Upper lobe of left lung (tissue), 6 donors: Measurements from ENCODE around the gene CUEDC2. TPM values are rescaled to one million over a fixed set of nuclear protein-coding genes. Genes with fewer than 3 reads are reported as not detected.

Experiments used
- ATAC-seq, 2 donors: fragments of 200-7000 bp; cut with Tn5 transposase; one replicate each; pipeline ENCODE4 v1.9.1; 2022; ENCODE audit warnings: mild to moderate bottlenecking in 2 of 2, moderate library complexity in 2 of 2; ENCODE audit not compliant: low FRiP score in 2 of 2
- DNase-seq, 2 donors: peaks; one replicate each; pipeline ENCODE4 v3.0.0-alpha.2; 2019 to 2020
- H3K27ac ChIP-seq, 4 donors: fragments of 200-600 bp; sonication (generic); one replicate each; pipeline ENCODE4 v1.5.1; 2016 to 2019
- H3K27me3 ChIP-seq, 4 donors: fragments of 200-600 bp; sonication (generic); one replicate each; pipeline ENCODE4 v1.5.1; 2017 to 2019
- H3K36me3 ChIP-seq, 4 donors: fragments of 200-600 bp; sonication (generic); one replicate each; pipeline ENCODE4 v1.5.1; 2016 to 2019
- H3K4me1 ChIP-seq, 4 donors: fragments of 200-600 bp; sonication (generic); one replicate each; pipeline ENCODE4 v1.5.1; 2018 to 2019
- H3K4me3 ChIP-seq, 4 donors: fragments of 200-600 bp; sonication (generic); one replicate each; pipeline ENCODE4 v1.5.1; 2017 to 2019; ENCODE audit warnings: mild to moderate bottlenecking in 2 of 4, moderate library complexity in 1 of 4
- H3K9me3 ChIP-seq, 4 donors: fragments of 200-600 bp; sonication (generic); one replicate each; pipeline ENCODE4 v1.5.1; 2018 to 2019
- EP300 ChIP-seq, 4 donors: sonication (generic); formaldehyde crosslinking; IDR thresholded peaks; one replicate each; pipeline ENCODE4 v1.5.1; 2017; ENCODE audit warnings: antibody characterized with exemption in 4 of 4, control low read depth in 2 of 4
- POLR2A ChIP-seq, 4 donors: fragments of 450-650 bp; IDR thresholded peaks; one replicate each; pipeline ENCODE4 v1.5.1; 2016 to 2017; ENCODE audit warnings: antibody characterized with exemption in 4 of 4, mild to moderate bottlenecking in 2 of 4
- POLR2AphosphoS5 ChIP-seq, 2 donors: sonication (generic); formaldehyde crosslinking; IDR thresholded peaks; one replicate each; pipeline ENCODE4 v1.5.1; 2017; ENCODE audit warnings: antibody characterized with exemption in 2 of 2
- WGBS, 2 donors: methylation state at CpG; one replicate each; pipeline ENCODE4 v1.1.5; 2017 to 2018; 5-methylcytosine and 5-hydroxymethylcytosine counted together
- total RNA-seq, 6 donors: library from RNA; depleted of rRNA in 4 of 6; stranded (reverse); fragments of >200 nt in 4 of 6; gene quantifications; one replicate each; pipeline versions ENCODE4 v1.1.0 to v1.2.1, GENCODE V29; 2016 to 2021
- TF ChIP-seq, protein P1 (sequence below), 6 experiments: fragments of 450-650 bp in 4 of 6; fragments of 200-600 bp in 2 of 6; sonication (generic) in 2 of 6; IDR thresholded peaks; one replicate each; pipeline ENCODE4 v1.5.1; 2016 to 2019; ENCODE audit warnings: antibody characterized with exemption in 6 of 6
- donor health status: DM: no; HTN: no; CAD: no; lungs with moderate emphysema.
- donor health status: DM: no; HTN: yes; CAD: no; lungs with severe emphysema.

The CUEDC2 gene
- total RNA-seq, 6 donors from 2014 or later: 33.1 to 67.1 (median 46.5) TPM

DNA sequence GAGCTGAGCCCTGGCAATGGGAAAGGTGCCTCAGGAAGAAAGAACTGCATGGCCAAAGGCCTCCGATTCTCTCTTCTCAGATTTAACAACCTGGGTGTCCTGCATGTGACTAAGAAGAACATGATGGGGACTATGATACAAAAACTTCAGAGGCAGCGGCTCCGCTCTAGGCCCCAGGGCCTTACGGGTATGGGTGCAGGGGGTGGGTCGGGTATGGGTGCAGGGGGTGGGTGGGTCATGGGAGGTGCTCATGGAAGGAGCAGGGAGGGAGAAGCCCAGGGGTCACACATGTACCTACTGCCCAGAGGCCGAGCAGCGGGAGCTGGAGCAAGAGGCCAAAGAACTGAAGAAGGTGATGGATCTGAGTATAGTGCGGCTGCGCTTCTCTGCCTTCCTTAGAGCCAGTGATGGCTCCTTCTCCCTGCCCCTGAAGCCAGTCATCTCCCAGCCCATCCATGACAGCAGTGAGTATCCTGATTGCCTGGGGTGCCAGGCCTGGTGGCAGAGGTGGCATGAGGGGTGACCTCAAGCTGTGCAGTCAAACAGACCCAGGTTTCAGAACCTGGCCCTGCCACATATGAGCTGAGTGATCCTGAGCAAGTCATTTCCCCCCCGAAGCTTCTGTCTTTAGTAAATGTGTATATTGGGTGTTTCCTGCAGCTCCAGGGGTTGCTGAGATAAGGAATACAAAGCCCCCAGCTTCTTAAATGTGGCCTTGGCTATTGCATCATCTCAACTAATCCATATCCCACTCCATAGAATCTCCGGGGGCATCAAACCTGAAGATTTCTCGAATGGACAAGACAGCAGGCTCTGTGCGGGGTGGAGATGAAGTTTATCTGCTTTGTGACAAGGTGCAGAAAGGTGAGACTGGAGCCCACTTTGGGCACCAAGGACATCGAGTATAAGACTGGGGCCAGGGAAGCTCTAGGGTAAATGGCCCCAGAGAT is 34.9 kb downstream of the CUEDC2 start:
- peaks cover 41 to 63% (median 47%) of the 10 kb centered on the region in 4 donors for H3K4me1 ChIP-seq
- no peaks in the 10 kb centered on the region for H3K9me3 ChIP-seq
- H3K27me3 ChIP-seq: no peaks in the 10 kb centered on the region
- ATAC-seq (no peak), DNase-seq (no peak)
- H3K27ac ChIP-seq: peak overlapping the region in 2 of 4 donors; percentile 94 to 97
- 88 to 92% methylated on average over 14 of the region's 14 CpGs for WGBS, 2 donors
- TF ChIP-seq EP300 (IDR thresholded peaks at IDR 0.05): no peak
- TF ChIP-seq, protein P1, sequence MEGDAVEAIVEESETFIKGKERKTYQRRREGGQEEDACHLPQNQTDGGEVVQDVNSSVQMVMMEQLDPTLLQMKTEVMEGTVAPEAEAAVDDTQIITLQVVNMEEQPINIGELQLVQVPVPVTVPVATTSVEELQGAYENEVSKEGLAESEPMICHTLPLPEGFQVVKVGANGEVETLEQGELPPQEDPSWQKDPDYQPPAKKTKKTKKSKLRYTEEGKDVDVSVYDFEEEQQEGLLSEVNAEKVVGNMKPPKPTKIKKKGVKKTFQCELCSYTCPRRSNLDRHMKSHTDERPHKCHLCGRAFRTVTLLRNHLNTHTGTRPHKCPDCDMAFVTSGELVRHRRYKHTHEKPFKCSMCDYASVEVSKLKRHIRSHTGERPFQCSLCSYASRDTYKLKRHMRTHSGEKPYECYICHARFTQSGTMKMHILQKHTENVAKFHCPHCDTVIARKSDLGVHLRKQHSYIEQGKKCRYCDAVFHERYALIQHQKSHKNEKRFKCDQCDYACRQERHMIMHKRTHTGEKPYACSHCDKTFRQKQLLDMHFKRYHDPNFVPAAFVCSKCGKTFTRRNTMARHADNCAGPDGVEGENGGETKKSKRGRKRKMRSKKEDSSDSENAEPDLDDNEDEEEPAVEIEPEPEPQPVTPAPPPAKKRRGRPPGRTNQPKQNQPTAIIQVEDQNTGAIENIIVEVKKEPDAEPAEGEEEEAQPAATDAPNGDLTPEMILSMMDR (IDR thresholded peaks at IDR 0.05): no peak
- no peak for TF ChIP-seq POLR2AphosphoS5 (IDR thresholded peaks at IDR 0.05)
- no peak for TF ChIP-seq POLR2A (IDR thresholded peaks at IDR 0.05)
- H3K4me3 ChIP-seq: peak overlapping the region in 1 of 4 donors; percentile 61
- peaks cover 10 to 47% (median 41%) of the 10 kb centered on the region in 4 donors for H3K36me3 ChIP-seq

DNA sequence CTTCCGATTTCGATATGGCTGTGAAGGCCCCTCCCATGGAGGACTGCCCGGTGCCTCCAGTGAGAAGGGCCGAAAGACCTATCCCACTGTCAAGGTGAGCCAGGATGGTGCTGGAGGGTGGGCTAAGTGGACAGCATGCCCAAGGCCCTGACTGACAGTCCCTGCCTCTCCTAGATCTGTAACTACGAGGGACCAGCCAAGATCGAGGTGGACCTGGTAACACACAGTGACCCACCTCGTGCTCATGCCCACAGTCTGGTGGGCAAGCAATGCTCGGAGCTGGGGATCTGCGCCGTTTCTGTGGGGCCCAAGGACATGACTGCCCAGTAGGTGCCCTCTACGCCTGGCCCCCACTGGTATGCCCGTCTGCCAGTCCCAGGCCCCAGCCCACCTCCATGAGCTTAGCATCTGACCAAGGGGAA is 35.6 kb downstream of the CUEDC2 start:
- H3K27me3 ChIP-seq: no peaks in the 10 kb centered on the region
- ATAC-seq: no peak
- peak overlapping the region in 2 of 4 donors; percentile 61 to 70 for H3K4me3 ChIP-seq
- WGBS, 2 donors: 77 to 93% methylated on average over 5 to 8 of the region's 12 CpGs
- DNase-seq: no peak
- H3K9me3 ChIP-seq: no peaks in the 10 kb centered on the region
- H3K4me1 ChIP-seq: peaks cover 43 to 63% (median 49%) of the 10 kb centered on the region in 4 donors
- H3K27ac ChIP-seq: peak overlapping the region; percentile 94 to 97 (median 96)
- peaks cover 5 to 39% (median 34%) of the 10 kb centered on the region in 4 donors for H3K36me3 ChIP-seq
- TF ChIP-seq, protein P1 (IDR thresholded peaks at IDR 0.05): no peak
- no peak for TF ChIP-seq EP300 (IDR thresholded peaks at IDR 0.05)
- no peak for TF ChIP-seq POLR2AphosphoS5 (IDR thresholded peaks at IDR 0.05)
- TF ChIP-seq POLR2A (IDR thresholded peaks at IDR 0.05): no peak

DNA sequence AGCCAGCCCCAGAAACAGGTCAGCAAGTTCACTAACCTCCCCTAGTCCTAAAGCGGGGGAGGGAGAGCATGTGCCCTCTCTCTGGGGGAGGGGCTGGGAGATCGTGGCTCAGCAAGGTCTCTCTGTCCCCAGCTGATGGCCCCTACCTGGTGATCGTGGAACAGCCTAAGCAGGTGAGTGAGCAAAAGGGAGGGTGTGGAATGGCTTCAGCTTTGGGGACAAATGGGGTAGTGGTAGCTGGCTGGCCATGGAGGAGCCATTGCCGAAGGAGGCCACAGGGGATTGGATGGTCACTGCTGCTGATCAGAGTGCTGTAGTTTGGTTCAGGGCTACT is 36.1 kb downstream of the CUEDC2 start:
- H3K36me3 ChIP-seq: peaks cover under 1 to 35% (median 30%) of the 10 kb centered on the region in 4 donors
- DNase-seq (no peak), ATAC-seq (no peak)
- no peaks in the 10 kb centered on the region for H3K27me3 ChIP-seq
- H3K4me1 ChIP-seq: peaks cover 43 to 63% (median 49%) of the 10 kb centered on the region in 4 donors
- H3K4me3 ChIP-seq: peak overlapping the region; percentile 61 to 82 (median 68)
- H3K27ac ChIP-seq: peak overlapping the region; percentile 94 to 97 (median 96)
- H3K9me3 ChIP-seq: no peaks in the 10 kb centered on the region
- WGBS, 2 donors: 54 to 89% methylated on average over 2 of the region's 4 CpGs
- TF ChIP-seq, protein P1 (IDR thresholded peaks at IDR 0.05): no peak
- TF ChIP-seq POLR2A (IDR thresholded peaks at IDR 0.05) (no peak), POLR2AphosphoS5 (IDR thresholded peaks at IDR 0.05) (no peak), EP300 (IDR thresholded peaks at IDR 0.05) (no peak)

DNA sequence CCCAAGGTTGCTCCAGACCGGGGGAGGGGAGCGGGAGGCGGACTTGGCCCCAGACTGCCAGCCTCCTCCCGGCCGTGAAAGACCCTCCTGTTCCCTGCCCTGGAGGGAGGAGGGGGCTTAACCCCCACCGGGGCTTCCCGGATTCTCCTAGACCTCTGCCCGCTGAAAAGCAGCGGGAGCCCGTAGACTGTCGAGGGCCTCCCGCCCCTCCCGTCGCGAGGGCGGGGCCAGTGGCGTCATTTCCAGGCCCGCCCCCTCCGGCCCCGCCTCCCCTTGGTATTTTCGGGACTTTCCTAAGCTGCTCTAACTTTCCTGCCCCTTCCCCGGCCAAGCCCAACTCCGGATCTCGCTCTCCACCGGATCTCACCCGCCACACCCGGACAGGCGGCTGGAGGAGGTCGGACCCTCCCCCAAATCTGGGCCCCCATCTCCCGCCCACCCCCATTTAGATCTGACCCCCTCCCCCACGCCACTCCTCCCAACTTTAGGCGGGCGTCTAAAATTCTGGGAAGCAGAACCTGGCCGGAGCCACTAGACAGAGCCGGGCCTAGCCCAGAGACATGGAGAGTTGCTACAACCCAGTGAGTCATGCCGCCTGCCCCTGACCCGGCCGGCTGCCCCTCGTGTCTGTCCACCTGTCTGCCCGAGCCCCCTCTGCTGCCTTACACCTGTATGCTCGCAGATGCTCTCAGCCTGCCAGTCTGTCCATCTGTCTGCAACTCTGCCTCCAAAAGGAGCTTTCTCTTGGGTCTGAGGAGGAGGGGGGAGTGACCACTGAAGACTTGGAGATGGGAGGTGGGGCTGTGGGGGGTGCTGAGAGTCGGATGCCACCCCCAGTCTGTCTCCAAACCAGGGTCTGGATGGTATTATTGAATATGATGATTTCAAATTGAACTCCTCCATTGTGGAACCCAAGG is 36.7 kb downstream of the CUEDC2 start, which contains the start of gene NFKB2:
Gene NFKB2 (plus strand): TSS at position 306 of the 917 bp plus-strand sequence. CDS start 255 bp downstream, at position 561.
- 0% methylated on average over 12 to 30 of the region's 42 CpGs for WGBS, 2 donors
- TF ChIP-seq POLR2AphosphoS5 (IDR thresholded peaks at IDR 0.05) (peak; percentile 89 to 93), EP300 (IDR thresholded peaks at IDR 0.05) (peak in 2 of 4 donors; percentile 48 to 77), POLR2A (IDR thresholded peaks at IDR 0.05) (peak in 3 of 4 donors; percentile 77 to 81 (median 77))
- TF ChIP-seq, protein P1 (IDR thresholded peaks at IDR 0.05): peak in 1 of 6 experiments; percentile 16

More for the DNA sequence above, 36.7 kb downstream of the CUEDC2 start, which contains the start of gene NFKB2:
- Histone ChIP-seq H3K9me3 (no peaks in the 10 kb centered on the region), H3K4me1 (peaks cover 43 to 63% (median 52%) of the 10 kb centered on the region in 4 donors), H3K4me3 (peak within 1 kb of the TSS; percentile 61 to 82 (median 68)), H3K27me3 (no peaks in the 10 kb centered on the region), H3K27ac (peak within 1 kb of the TSS; percentile 94 to 97 (median 96)), H3K36me3 (peaks cover 0 to 29% (median 24%) of the 10 kb centered on the region in 4 donors)
- peak; percentile 93 to 98 for DNase-seq
- peak; percentile 83 to 87 for ATAC-seq
